Measurements from ENCODE around the gene AMD1.
"Not testable (repeated sequence)": the region's sequence is repeated elsewhere in the genome, so short reads cannot be mapped to it uniquely, and the experiment has no call there.

The AMD1 gene

GRCh38 chr6:110873981-110874879, at the start of gene AMD1:
AMD1 (plus strand) TSS chr6:110874785; CDS start chr6:110875106, 321 bp downstream.
- no peak for TF ChIP-seq CTCF (IDR thresholded peaks at IDR 0.05; ENCODE audit: borderline replicate concordance, insufficient read depth, low read depth, low read length)
- H3K4me3 ChIP-seq (ENCODE audit: low read depth, low read length) = peak within 1 kb of the TSS; percentile 88

- no peak for TF ChIP-seq CTCF (IDR thresholded peaks at IDR 0.05; ENCODE audit: borderline replicate concordance, insufficient read depth, low read depth, low read length)
- H3K4me3 ChIP-seq (ENCODE audit: low read depth, low read length) = no peak overlapping the region
These were observed 48.1 kb upstream of the AMD1 start for GRCh38 chr6:110826236-110827129.

DNA sequence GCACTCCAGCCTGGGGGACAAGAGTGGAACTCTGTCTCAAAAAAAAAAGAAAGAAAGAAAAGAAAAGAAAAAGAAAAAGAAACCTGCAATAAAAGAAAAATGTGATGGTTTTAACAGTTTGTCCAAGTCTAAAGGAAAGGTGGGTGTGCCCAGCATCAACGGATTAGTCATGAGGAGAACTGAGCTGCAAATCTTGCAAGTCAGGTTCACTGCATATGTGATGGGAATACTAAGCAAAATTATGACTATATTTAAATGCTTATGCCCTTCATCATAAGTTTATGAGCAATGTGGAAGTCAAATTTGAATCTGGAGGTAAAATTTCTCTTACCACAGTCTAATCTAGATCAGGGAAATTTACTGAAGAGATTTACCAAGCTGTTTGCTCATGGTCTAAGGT, 46.2 kb upstream of the AMD1 start:
- TF ChIP-seq CTCF (IDR thresholded peaks at IDR 0.05; ENCODE audit: borderline replicate concordance, insufficient read depth, low read depth, low read length) = no peak
- H3K4me3 ChIP-seq (ENCODE audit: low read depth, low read length) = no peak overlapping the region

- TF ChIP-seq CTCF (IDR thresholded peaks at IDR 0.05; ENCODE audit: borderline replicate concordance, insufficient read depth, low read depth, low read length) = no peak
These were observed 43.2 kb upstream of the AMD1 start for GRCh38 chr6:110831405-110831804.

DNA sequence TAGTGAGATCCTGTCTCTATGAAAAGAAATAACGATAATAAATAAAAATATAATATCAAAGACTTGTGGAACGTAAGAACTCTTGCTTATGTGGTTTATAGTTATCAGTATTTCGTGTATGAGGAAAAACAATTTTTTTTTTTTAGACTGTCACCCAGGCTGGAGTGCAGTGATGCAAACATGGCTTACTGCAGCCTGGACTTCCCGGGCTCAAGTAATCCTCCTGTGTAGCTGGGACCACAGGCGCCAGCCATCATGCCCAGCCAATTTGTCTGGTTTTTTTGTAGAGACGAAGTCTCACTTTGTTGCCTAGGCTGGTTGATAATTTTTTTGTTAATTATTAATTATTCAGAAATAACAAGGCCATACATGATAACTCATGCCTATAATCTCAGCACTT, 40.8 kb upstream of the AMD1 start:
- no peak overlapping the region for H3K4me3 ChIP-seq (ENCODE audit: low read depth, low read length)
- no peak for TF ChIP-seq CTCF (IDR thresholded peaks at IDR 0.05; ENCODE audit: borderline replicate concordance, insufficient read depth, low read depth, low read length)

More at GRCh38 chr6:110831405-110831804, 43.2 kb upstream of the AMD1 start:
- H3K4me3 ChIP-seq (ENCODE audit: low read depth, low read length) = no peak overlapping the region

DNA sequence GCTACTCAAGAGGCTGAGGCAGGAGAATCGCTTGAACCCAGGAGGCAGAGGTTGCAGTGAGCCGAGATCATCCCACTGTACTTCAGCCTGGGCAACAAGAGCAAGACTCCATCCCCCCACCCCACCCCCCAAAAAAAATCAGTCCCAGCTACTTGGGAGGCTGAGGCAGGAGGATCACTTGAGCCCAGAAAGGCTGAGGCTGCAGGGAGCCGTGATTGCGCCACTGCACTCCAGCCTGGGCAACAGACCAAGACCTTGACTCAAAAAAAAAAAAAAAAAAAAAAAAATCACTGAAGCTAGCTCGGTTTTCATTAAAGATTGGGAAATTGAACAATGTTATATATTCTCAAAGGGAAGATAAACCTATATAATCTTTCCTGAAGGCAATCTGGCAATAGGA, 38.8 kb upstream of the AMD1 start:
- not testable (repeated sequence) for H3K4me3 ChIP-seq (ENCODE audit: low read depth, low read length)

DNA sequence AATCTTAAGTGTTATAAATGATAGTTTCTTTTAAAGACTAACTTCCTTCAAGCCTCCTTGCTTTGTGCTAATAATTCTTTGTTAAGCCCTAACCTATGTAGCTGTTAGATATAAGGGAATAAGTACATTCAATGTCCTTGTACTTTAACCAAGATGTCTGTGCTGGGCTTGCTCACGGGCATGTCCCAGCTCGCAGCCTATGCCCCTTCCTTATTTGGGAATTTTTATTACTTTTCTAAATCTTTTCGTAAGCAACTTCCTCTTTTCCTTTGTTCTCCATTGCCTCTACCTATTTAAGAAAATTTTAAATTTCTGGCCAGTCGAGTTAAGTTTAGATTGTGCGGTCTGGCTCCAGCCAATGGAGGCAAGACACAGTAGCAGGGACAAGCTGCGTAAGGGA, 33.3 kb upstream of the AMD1 start:
- no peak overlapping the region for H3K4me3 ChIP-seq (ENCODE audit: low read depth, low read length)
- TF ChIP-seq CTCF (IDR thresholded peaks at IDR 0.05; ENCODE audit: borderline replicate concordance, insufficient read depth, low read depth, low read length) = no peak

All from GM12875 (cell line).